HUES64 (cell line): ENCODE measurements around the gene SLC7A8.

Experiments
- H3K27ac ChIP-seq: 2 replicates; pipeline ENCODE4 v1.7.0; 2013; ENCODE audit warnings: low read depth, low read length, inconsistent platforms
- H3K27me3 ChIP-seq: 2 replicates; pipeline ENCODE4 v1.6.1; 2013; ENCODE audit warnings: mild to moderate bottlenecking, low read length; ENCODE audit not compliant: insufficient read depth
- H3K36me3 ChIP-seq: 2 replicates; pipeline ENCODE4 v1.6.1; 2013; ENCODE audit warnings: mild to moderate bottlenecking, low read length; ENCODE audit not compliant: insufficient read depth
- H3K4me1 ChIP-seq: 2 replicates; pipeline ENCODE4 v1.6.1; 2013; ENCODE audit warnings: mild to moderate bottlenecking, low read length, moderate library complexity; ENCODE audit not compliant: insufficient read depth
- H3K4me3 ChIP-seq: 2 replicates; pipeline ENCODE4 v1.5.1; 2013; ENCODE audit warnings: mild to moderate bottlenecking, low read length, moderate library complexity
- H3K9ac ChIP-seq: 2 replicates; pipeline ENCODE4 v1.6.1; 2013; ENCODE audit warnings: mild to moderate bottlenecking, low read depth, low read length
- H3K9me3 ChIP-seq: 2 replicates; pipeline ENCODE4 v1.6.1; 2013; ENCODE audit warnings: low read depth, low read length; ENCODE audit not compliant: insufficient read depth
- WGBS: fragments of 150-250, 120-280 bp; methylation state at CpG from one replicate; pipeline ENCODE4 v1.1.7; 2013; ENCODE audit warnings: missing lambda C conversion rate; 5-methylcytosine and 5-hydroxymethylcytosine counted together

SLC7A8 gene

GRCh38 chr14:23128969-23129758 is 54.3 kb downstream of the SLC7A8 start:
- H3K9me3 ChIP-seq: no peaks in the 10 kb centered on the region
- no peak overlapping the region for H3K4me3 ChIP-seq
- H3K27me3 ChIP-seq: no peaks in the 10 kb centered on the region
- no peak overlapping the region for H3K27ac ChIP-seq
- WGBS: 93% methylated on average over 7 of the region's 7 CpGs
- no peak overlapping the region for H3K9ac ChIP-seq
- H3K4me1 ChIP-seq: peaks cover 9% of the 10 kb centered on the region; the same call in 1 of the 2 replicates
- H3K36me3 ChIP-seq: peaks cover 53% of the 10 kb centered on the region

- H3K9me3 ChIP-seq: no peaks in the 10 kb centered on the region
These were observed 55.6 kb downstream of the SLC7A8 start for GRCh38 chr14:23127861-23128260.

GRCh38 chr14:23126548-23127278 is 56.7 kb downstream of the SLC7A8 start:
- Histone ChIP-seq H3K9ac (no peak overlapping the region), H3K36me3 (peaks cover 43% of the 10 kb centered on the region), H3K9me3 (no peaks in the 10 kb centered on the region), H3K4me3 (no peak overlapping the region), H3K27ac (no peak overlapping the region), H3K4me1 (peaks cover 9% of the 10 kb centered on the region), H3K27me3 (no peaks in the 10 kb centered on the region)
- WGBS: 96% methylated on average over 8 of the region's 8 CpGs

More at GRCh38 chr14:23127861-23128260, 55.6 kb downstream of the SLC7A8 start:
- no peak overlapping the region for H3K9ac ChIP-seq
- peaks cover 49% of the 10 kb centered on the region for H3K36me3 ChIP-seq
- no peak overlapping the region for H3K27ac ChIP-seq
- no peak overlapping the region for H3K4me3 ChIP-seq
- H3K27me3 ChIP-seq: no peaks in the 10 kb centered on the region
- H3K4me1 ChIP-seq: peaks cover 9% of the 10 kb centered on the region; the same call in 1 of the 2 replicates
- 90% methylated on average over 3 of the region's 3 CpGs for WGBS

GRCh38 chr14:23125933-23126524 is 57.4 kb downstream of the SLC7A8 start:
- 86% methylated on average over 9 of the region's 9 CpGs for WGBS
- H3K4me3 ChIP-seq: no peak overlapping the region
- no peak overlapping the region for H3K9ac ChIP-seq
- no peaks in the 10 kb centered on the region for H3K9me3 ChIP-seq
- H3K27ac ChIP-seq: no peak overlapping the region
- no peaks in the 10 kb centered on the region for H3K27me3 ChIP-seq
- H3K4me1 ChIP-seq: peaks cover 16% of the 10 kb centered on the region
- peaks cover 36% of the 10 kb centered on the region for H3K36me3 ChIP-seq

- H3K9me3 ChIP-seq: no peaks in the 10 kb centered on the region
- H3K9ac ChIP-seq: no peak overlapping the region
- H3K27ac ChIP-seq: no peak overlapping the region
- peaks cover 22% of the 10 kb centered on the region for H3K4me1 ChIP-seq
- H3K4me3 ChIP-seq: no peak overlapping the region
- H3K27me3 ChIP-seq: no peaks in the 10 kb centered on the region
- 69% methylated on average over 3 of the region's 3 CpGs for whole genome bisulfite sequencing
- peaks cover 27% of the 10 kb centered on the region for H3K36me3 ChIP-seq
These were observed 58.4 kb downstream of the SLC7A8 start for GRCh38 chr14:23125011-23125410.

GRCh38 chr14:23124337-23124954 is 59.0 kb downstream of the SLC7A8 start:
- H3K9ac ChIP-seq: no peak overlapping the region
- no peaks in the 10 kb centered on the region for H3K9me3 ChIP-seq
- H3K36me3 ChIP-seq: peaks cover 21% of the 10 kb centered on the region
- no peaks in the 10 kb centered on the region for H3K27me3 ChIP-seq
- H3K4me1 ChIP-seq: peaks cover 27% of the 10 kb centered on the region
- no peak overlapping the region for H3K27ac ChIP-seq
- no peak overlapping the region for H3K4me3 ChIP-seq
- 92% methylated on average over 13 of the region's 13 CpGs for WGBS

GRCh38 chr14:23123419-23123818 is 60.0 kb downstream of the SLC7A8 start:
- H3K36me3 ChIP-seq: peaks cover 11% of the 10 kb centered on the region; the same call in 1 of the 2 replicates
- H3K9me3 ChIP-seq: no peaks in the 10 kb centered on the region
- no peaks in the 10 kb centered on the region for H3K27me3 ChIP-seq
- no peak overlapping the region for H3K4me3 ChIP-seq
- H3K27ac ChIP-seq: no peak overlapping the region
- peaks cover 30% of the 10 kb centered on the region for H3K4me1 ChIP-seq
- WGBS: 91% methylated on average over 8 of the region's 8 CpGs
- no peak overlapping the region for H3K9ac ChIP-seq

GRCh38 chr14:23122086-23122485 is 61.4 kb downstream of the SLC7A8 start:
- H3K9me3 ChIP-seq: no peaks in the 10 kb centered on the region
- peaks cover 5% of the 10 kb centered on the region; the same call in 1 of the 2 replicates for H3K36me3 ChIP-seq
- no peak overlapping the region for H3K27ac ChIP-seq
- H3K9ac ChIP-seq: no peak overlapping the region
- H3K27me3 ChIP-seq: no peaks in the 10 kb centered on the region
- 89% methylated on average over 6 of the region's 6 CpGs for WGBS
- H3K4me1 ChIP-seq: peaks cover 30% of the 10 kb centered on the region
- no peak overlapping the region for H3K4me3 ChIP-seq

- H3K27me3 ChIP-seq: no peaks in the 10 kb centered on the region
These were observed 62.1 kb downstream of the SLC7A8 start for GRCh38 chr14:23121361-23121771.

GRCh38 chr14:23120541-23121251 is 62.8 kb downstream of the SLC7A8 start:
- Histone ChIP-seq H3K4me1 (peaks cover 26% of the 10 kb centered on the region), H3K9me3 (no peaks in the 10 kb centered on the region), H3K36me3 (no peaks in the 10 kb centered on the region), H3K4me3 (no peak overlapping the region), H3K27ac (no peak overlapping the region), H3K27me3 (no peaks in the 10 kb centered on the region), H3K9ac (no peak overlapping the region)
- WGBS: 22% methylated on average over 9 of the region's 9 CpGs

More at GRCh38 chr14:23121361-23121771, 62.1 kb downstream of the SLC7A8 start:
- Histone ChIP-seq H3K4me3 (no peak overlapping the region), H3K4me1 (peaks cover 30% of the 10 kb centered on the region), H3K36me3 (no peaks in the 10 kb centered on the region), H3K27ac (no peak overlapping the region), H3K9ac (no peak overlapping the region), H3K9me3 (no peaks in the 10 kb centered on the region)
- WGBS: 51% methylated on average over 6 of the region's 6 CpGs
